ENCODE data around the gene CLASP1. TPM values are rescaled to one million over a fixed set of nuclear protein-coding genes. Genes with fewer than 3 reads are reported as not detected.

Gene CLASP1
- total and polyA plus RNA-seq, 2 experiments from 2014 or later, result 16.6 to 56.3 TPM

GRCh38 chr2:121558329-121558728 lies 90.9 kb downstream of the CLASP1 start:
- peaks cover 89% of the 10 kb centered on the region for H3K79me2 ChIP-seq (replicated peaks; ENCODE audit: insufficient read depth)
- no peak overlapping the region for H3K4me2 ChIP-seq
- H2AFZ ChIP-seq, result no peak overlapping the region
- H3K27me3 ChIP-seq (ENCODE audit: insufficient read depth), result no peaks in the 10 kb centered on the region
- Mint-ChIP-seq H3K27ac (no peak overlapping the region), H3K9me3 (no peaks in the 10 kb centered on the region), H3K36me3 (ENCODE audit: low read depth) (no peaks in the 10 kb centered on the region), H3K4me1 (peaks cover 12% of the 10 kb centered on the region), H3K27me3 (ENCODE audit: insufficient read depth, low read depth, poor library complexity) (no peaks in the 10 kb centered on the region), H3K4me3 (no peak overlapping the region)
- DNase-seq (ENCODE audit: low spot score) (no peak), ATAC-seq (no peak)
- H3K4me1 ChIP-seq (ENCODE audit: insufficient read depth), result peaks cover 7% of the 10 kb centered on the region
- H3K4me3 ChIP-seq, result no peak overlapping the region
- H4K20me1 ChIP-seq (replicated peaks; ENCODE audit: insufficient read depth), result peaks cover 28% of the 10 kb centered on the region
- no peaks in the 10 kb centered on the region for H3K36me3 ChIP-seq (ENCODE audit: insufficient read depth)
- H3K9me2 ChIP-seq (ENCODE audit: insufficient read depth), result no peaks in the 10 kb centered on the region
- 0 out of 2 replicates have a peak overlapping the region, but pooled peaks have one; percentile 46 for H3K27ac ChIP-seq (ENCODE audit: low read depth)
- 0 out of 2 replicates have a peak, but pooled peaks cover 3% of the 10 kb centered on the region for H3F3A ChIP-seq (replicated peaks; ENCODE audit: low read depth)
- TF ChIP-seq EZH2phosphoT487 (IDR thresholded peaks at IDR 0.05; ENCODE audit: unreplicated experiment) (no peak), CREB1 (CRISPR knock-in tag; IDR thresholded peaks at IDR 0.05; ENCODE audit: low read depth) (no peak), REST (IDR thresholded peaks at IDR 0.05; ENCODE audit: unreplicated experiment) (no peak), ZNF331 (CRISPR knock-in tag; IDR thresholded peaks at IDR 0.05; ENCODE audit: low read depth) (no peak), ETS1 (IDR thresholded peaks at IDR 0.05) (no peak), ZNF462 (CRISPR knock-in tag; IDR thresholded peaks at IDR 0.05) (no peak), JUNB (IDR thresholded peaks at IDR 0.05; ENCODE audit: unreplicated experiment) (no peak), EZH2 (IDR thresholded peaks at IDR 0.05; ENCODE audit: low read depth, unreplicated experiment) (no peak), STAT1 (IDR thresholded peaks at IDR 0.05; ENCODE audit: unreplicated experiment) (no peak), ZNF114 (CRISPR knock-in tag; IDR thresholded peaks at IDR 0.05) (no peak), CTCF (conservative IDR thresholded peaks at IDR 0.05; ENCODE audit: low read depth in 2 of 2) (no peak), POLR2AphosphoS5 (IDR thresholded peaks at IDR 0.05; ENCODE audit: low read depth) (no peak), NANOG (IDR thresholded peaks at IDR 0.05; ENCODE audit: borderline replicate concordance) (no peak)
